ENCODE data around the gene TAMALIN. TPM values are rescaled to one million over a fixed set of nuclear protein-coding genes. Genes with fewer than 3 reads are reported as not detected.

The TAMALIN gene
- polyA plus RNA-seq, 2 of the 4 experiments (the other 2 are of a cell fraction): 0.30 to 0.35 TPM

DNA sequence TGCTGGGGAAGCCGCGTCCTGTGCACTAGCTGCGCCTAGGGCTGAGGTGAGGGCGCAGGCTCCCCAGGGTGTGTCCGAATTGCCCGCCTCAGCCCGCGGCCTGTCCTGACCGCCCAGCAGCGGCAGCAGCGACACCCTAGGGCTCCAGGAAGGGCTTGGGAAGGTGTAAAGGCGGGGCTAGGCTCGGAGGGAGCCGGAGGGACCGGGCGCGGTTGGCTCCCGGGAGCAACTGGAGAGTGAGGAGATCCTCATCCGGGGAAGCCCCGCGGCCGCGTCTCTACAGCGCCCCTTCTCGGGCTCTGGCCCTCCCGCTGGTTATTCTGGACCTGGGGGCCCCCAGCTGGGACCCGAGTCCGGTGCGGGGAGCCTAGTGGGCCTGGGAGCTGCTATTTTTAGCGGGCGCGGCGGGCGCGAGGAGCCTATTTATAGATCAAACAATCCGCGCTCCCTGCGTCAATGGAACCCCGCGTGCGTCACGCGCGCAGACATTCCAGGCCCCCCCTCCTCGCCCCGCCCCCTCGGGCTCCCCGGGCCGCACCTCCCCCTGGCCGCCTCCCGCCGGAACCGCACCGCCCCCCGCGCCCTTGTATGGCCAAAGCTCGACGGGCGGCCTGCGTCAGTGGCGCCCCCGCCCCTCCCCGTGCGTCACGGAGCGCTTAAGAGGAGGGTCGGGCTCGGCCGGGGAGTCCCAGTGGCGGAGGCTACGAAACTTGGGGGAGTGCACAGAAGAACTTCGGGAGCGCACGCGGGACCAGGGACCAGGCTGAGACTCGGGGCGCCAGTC, 44.2 kb downstream of the TAMALIN start, which contains the start of gene NR4A1 (continued):
- TF ChIP-seq, protein P1, sequence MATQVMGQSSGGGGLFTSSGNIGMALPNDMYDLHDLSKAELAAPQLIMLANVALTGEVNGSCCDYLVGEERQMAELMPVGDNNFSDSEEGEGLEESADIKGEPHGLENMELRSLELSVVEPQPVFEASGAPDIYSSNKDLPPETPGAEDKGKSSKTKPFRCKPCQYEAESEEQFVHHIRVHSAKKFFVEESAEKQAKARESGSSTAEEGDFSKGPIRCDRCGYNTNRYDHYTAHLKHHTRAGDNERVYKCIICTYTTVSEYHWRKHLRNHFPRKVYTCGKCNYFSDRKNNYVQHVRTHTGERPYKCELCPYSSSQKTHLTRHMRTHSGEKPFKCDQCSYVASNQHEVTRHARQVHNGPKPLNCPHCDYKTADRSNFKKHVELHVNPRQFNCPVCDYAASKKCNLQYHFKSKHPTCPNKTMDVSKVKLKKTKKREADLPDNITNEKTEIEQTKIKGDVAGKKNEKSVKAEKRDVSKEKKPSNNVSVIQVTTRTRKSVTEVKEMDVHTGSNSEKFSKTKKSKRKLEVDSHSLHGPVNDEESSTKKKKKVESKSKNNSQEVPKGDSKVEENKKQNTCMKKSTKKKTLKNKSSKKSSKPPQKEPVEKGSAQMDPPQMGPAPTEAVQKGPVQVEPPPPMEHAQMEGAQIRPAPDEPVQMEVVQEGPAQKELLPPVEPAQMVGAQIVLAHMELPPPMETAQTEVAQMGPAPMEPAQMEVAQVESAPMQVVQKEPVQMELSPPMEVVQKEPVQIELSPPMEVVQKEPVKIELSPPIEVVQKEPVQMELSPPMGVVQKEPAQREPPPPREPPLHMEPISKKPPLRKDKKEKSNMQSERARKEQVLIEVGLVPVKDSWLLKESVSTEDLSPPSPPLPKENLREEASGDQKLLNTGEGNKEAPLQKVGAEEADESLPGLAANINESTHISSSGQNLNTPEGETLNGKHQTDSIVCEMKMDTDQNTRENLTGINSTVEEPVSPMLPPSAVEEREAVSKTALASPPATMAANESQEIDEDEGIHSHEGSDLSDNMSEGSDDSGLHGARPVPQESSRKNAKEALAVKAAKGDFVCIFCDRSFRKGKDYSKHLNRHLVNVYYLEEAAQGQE (IDR thresholded peaks at IDR 0.05): no peak; the same call in 1 of the 2 replicates
- TF ChIP-seq RARB (CRISPR knock-in tag; IDR thresholded peaks at IDR 0.05) (no peak; the same call in 1 of the 2 replicates), RFX5 (IDR thresholded peaks at IDR 0.05) (no peak), FOSB (CRISPR knock-in tag; IDR thresholded peaks at IDR 0.05) (peak; percentile 80; the same call in 1 of the 2 replicates), POLR2AphosphoS2 (conservative IDR thresholded peaks at IDR 0.05; ENCODE audit: low read length) (no peak; the same call in none of the 2 replicates), CHD2 (IDR thresholded peaks at IDR 0.05; ENCODE audit: low read length, partially characterized antibody) (no peak), RNF2 (IDR thresholded peaks at IDR 0.05; ENCODE audit: borderline replicate concordance, low read depth) (no peak), GATA3 (IDR thresholded peaks at IDR 0.05; ENCODE audit: borderline replicate concordance) (peak; percentile 87), SMC3 (IDR thresholded peaks at IDR 0.05) (peak; percentile 26; the same call in 1 of the 3 replicates), HDAC2 (IDR thresholded peaks at IDR 0.05) (no peak), JUNB (IDR thresholded peaks at IDR 0.05) (0 out of 2 replicates have a peak, but pooled peaks have one; percentile 20), HOXA7 (CRISPR knock-in tag; IDR thresholded peaks at IDR 0.05) (peak; percentile 10; the same call in 1 of the 2 replicates), CBX2 (IDR thresholded peaks at IDR 0.05; ENCODE audit: borderline replicate concordance, low read depth) (no peak), NFE2L2 (conservative IDR thresholded peaks at IDR 0.05; ENCODE audit: low read length) (no peak), EHMT2 (IDR thresholded peaks at IDR 0.05; ENCODE audit: low read depth) (no peak), KDM1A (IDR thresholded peaks at IDR 0.05; ENCODE audit: low read depth) (no peak), MAZ (IDR thresholded peaks at IDR 0.05; ENCODE audit: borderline replicate concordance, low read depth, low read length) (peak; percentile 37; the same call in 1 of the 2 replicates), ZC3H11A (IDR thresholded peaks at IDR 0.05) (no peak), HOXB5 (CRISPR knock-in tag; IDR thresholded peaks at IDR 0.05) (peak; percentile 64), HOXB13 (CRISPR knock-in tag; IDR thresholded peaks at IDR 0.05; ENCODE audit: low read depth) (peak; percentile 20; the same call in 1 of the 2 replicates), FOSL2 (IDR thresholded peaks at IDR 0.05) (no peak), FOSL2 (CRISPR knock-in tag; IDR thresholded peaks at IDR 0.05) (peak; percentile 11; the same call in 1 of the 2 replicates), RAD21 (conservative IDR thresholded peaks at IDR 0.05 in 1 of 2, IDR thresholded peaks at IDR 0.05 in 1 of 2) (peak in 1 of 2 experiments; percentile 42; a peak in 3 of 5 replicates), ESRRA (IDR thresholded peaks at IDR 0.05; ENCODE audit: borderline replicate concordance, low read length) (no peak), CBX8 (IDR thresholded peaks at IDR 0.05) (no peak)
- TF ChIP-seq, protein P2, sequence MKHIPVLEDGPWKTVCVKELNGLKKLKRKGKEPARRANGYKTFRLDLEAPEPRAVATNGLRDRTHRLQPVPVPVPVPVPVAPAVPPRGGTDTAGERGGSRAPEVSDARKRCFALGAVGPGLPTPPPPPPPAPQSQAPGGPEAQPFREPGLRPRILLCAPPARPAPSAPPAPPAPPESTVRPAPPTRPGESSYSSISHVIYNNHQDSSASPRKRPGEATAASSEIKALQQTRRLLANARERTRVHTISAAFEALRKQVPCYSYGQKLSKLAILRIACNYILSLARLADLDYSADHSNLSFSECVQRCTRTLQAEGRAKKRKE (CRISPR knock-in tag; IDR thresholded peaks at IDR 0.05; ENCODE audit: low read depth): no peak; the same call in 1 of the 2 replicates
- TF ChIP-seq, protein P3, sequence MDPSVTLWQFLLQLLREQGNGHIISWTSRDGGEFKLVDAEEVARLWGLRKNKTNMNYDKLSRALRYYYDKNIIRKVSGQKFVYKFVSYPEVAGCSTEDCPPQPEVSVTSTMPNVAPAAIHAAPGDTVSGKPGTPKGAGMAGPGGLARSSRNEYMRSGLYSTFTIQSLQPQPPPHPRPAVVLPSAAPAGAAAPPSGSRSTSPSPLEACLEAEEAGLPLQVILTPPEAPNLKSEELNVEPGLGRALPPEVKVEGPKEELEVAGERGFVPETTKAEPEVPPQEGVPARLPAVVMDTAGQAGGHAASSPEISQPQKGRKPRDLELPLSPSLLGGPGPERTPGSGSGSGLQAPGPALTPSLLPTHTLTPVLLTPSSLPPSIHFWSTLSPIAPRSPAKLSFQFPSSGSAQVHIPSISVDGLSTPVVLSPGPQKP (IDR thresholded peaks at IDR 0.05; ENCODE audit: low read depth, low read length): peak; percentile 97
- TF ChIP-seq, protein P4, sequence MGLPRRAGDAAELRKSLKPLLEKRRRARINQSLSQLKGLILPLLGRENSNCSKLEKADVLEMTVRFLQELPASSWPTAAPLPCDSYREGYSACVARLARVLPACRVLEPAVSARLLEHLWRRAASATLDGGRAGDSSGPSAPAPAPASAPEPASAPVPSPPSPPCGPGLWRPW (IDR thresholded peaks at IDR 0.05): no peak
- TF ChIP-seq, protein P5, sequence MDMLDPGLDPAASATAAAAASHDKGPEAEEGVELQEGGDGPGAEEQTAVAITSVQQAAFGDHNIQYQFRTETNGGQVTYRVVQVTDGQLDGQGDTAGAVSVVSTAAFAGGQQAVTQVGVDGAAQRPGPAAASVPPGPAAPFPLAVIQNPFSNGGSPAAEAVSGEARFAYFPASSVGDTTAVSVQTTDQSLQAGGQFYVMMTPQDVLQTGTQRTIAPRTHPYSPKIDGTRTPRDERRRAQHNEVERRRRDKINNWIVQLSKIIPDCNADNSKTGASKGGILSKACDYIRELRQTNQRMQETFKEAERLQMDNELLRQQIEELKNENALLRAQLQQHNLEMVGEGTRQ (IDR thresholded peaks at IDR 0.05): no peak
- TF ChIP-seq, protein P6, sequence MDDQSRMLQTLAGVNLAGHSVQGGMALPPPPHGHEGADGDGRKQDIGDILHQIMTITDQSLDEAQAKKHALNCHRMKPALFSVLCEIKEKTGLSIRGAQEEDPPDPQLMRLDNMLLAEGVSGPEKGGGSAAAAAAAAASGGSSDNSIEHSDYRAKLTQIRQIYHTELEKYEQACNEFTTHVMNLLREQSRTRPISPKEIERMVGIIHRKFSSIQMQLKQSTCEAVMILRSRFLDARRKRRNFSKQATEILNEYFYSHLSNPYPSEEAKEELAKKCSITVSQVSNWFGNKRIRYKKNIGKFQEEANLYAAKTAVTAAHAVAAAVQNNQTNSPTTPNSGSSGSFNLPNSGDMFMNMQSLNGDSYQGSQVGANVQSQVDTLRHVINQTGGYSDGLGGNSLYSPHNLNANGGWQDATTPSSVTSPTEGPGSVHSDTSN (IDR thresholded peaks at IDR 0.05): peak; percentile 54
- TF ChIP-seq, protein P7, sequence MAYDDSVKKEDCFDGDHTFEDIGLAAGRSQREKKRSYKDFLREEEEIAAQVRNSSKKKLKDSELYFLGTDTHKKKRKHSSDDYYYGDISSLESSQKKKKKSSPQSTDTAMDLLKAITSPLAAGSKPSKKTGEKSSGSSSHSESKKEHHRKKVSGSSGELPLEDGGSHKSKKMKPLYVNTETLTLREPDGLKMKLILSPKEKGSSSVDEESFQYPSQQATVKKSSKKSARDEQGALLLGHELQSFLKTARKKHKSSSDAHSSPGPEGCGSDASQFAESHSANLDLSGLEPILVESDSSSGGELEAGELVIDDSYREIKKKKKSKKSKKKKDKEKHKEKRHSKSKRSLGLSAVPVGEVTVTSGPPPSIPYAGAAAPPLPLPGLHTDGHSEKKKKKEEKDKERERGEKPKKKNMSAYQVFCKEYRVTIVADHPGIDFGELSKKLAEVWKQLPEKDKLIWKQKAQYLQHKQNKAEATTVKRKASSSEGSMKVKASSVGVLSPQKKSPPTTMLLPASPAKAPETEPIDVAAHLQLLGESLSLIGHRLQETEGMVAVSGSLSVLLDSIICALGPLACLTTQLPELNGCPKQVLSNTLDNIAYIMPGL (CRISPR knock-in tag; IDR thresholded peaks at IDR 0.05; ENCODE audit: borderline replicate concordance): no peak
- TF ChIP-seq, protein P8, sequence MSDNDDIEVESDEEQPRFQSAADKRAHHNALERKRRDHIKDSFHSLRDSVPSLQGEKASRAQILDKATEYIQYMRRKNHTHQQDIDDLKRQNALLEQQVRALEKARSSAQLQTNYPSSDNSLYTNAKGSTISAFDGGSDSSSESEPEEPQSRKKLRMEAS (IDR thresholded peaks at IDR 0.05): peak; percentile 64
